Measurements from ENCODE around the gene KCNAB2. TPM values are rescaled to one million over a fixed set of nuclear protein-coding genes. Genes with fewer than 3 reads are reported as not detected.

KCNAB2 gene
- total RNA-seq, 1 donor from 2014 or later = 3.1 TPM

DNA sequence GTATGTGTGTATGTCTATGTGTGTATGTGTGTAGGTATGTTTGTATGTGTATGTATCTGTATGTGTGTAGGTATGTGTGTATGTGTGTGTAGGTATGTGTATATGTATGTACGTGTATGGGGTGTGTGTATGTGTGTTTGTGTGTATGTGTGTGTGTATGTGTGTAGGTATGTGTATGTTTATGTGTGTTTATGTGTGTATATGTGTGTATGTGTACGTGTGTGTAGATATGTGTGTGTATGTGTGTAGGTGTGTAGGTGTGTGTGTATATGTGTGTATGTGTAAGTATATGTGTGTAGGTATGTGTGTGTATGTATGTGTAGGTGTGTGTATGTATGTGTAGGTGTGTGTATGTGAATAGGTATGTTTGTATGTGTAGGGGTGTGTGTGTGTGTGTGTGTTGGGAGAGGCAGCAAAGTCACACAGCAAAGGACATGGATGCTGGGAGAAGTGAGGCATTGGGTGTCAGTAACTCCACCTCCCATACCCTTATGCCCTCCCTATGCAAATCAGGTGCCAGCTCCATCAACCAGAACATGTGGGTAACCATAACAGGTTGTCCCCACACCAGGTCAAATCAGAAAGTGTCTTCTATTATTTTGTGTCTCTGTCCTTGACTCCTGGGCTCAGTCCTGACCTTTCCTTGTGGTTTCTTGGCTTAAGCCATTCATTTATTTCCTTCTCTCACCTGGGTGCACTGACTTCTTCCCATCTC is 15.0 kb upstream of the KCNAB2 start:
- H3K4me3 ChIP-seq (ENCODE audit: insufficient read depth, low read depth, low read length) = no peak overlapping the region
- no peak overlapping the region for H3K27ac Mint-ChIP-seq (ENCODE audit: unreplicated experiment)

DNA sequence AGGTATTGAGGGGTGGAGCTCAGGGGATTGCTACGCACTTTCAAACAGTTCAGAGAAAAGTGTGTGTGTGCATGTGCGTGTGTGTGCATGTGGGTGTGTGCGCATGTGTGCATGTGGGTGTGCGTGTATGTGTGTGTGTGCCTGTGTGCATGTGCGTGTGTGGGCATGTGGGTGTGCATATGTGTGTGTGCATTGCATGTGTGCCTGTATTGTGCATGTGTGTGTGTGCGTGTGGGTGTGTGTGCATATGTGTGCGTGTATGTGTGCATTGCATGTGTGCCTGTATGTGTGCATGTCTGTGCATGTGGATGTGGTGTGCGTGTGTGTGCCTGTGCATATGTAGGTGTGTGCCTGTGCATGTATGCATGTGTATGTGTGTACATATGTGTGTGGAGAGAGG is 12.6 kb upstream of the KCNAB2 start:
- no peak overlapping the region for H3K4me2 ChIP-seq (ENCODE audit: low read length)
- Mint-ChIP-seq H3K36me3 (ENCODE audit: low read depth, unreplicated experiment) (no peaks in the 10 kb centered on the region), H3K27me3 (ENCODE audit: low read depth, unreplicated experiment) (peaks cover 47% of the 10 kb centered on the region), H3K9me3 (ENCODE audit: unreplicated experiment) (no peaks in the 10 kb centered on the region), H3K4me1 (ENCODE audit: low read depth, unreplicated experiment) (peaks cover 2% of the 10 kb centered on the region), H3K4me3 (ENCODE audit: unreplicated experiment) (no peak overlapping the region), H3K27ac (ENCODE audit: unreplicated experiment) (no peak overlapping the region)
- H2AFZ ChIP-seq (ENCODE audit: low read depth, low read length) = no peak overlapping the region
- H3K4me1 ChIP-seq (ENCODE audit: insufficient read depth, low read length) = peaks cover 8% of the 10 kb centered on the region
- no peak overlapping the region for H3K27ac ChIP-seq (ENCODE audit: low read depth, low read length)
- H3K9me3 ChIP-seq (ENCODE audit: insufficient read depth, low read depth, low read length) = no peaks in the 10 kb centered on the region
- FAIRE-seq (no peak), DNase-seq (ENCODE audit: low read depth) (no peak)
- H3K36me3 ChIP-seq (ENCODE audit: insufficient read depth, low read length) = no peaks in the 10 kb centered on the region
- TF ChIP-seq, protein P1, sequence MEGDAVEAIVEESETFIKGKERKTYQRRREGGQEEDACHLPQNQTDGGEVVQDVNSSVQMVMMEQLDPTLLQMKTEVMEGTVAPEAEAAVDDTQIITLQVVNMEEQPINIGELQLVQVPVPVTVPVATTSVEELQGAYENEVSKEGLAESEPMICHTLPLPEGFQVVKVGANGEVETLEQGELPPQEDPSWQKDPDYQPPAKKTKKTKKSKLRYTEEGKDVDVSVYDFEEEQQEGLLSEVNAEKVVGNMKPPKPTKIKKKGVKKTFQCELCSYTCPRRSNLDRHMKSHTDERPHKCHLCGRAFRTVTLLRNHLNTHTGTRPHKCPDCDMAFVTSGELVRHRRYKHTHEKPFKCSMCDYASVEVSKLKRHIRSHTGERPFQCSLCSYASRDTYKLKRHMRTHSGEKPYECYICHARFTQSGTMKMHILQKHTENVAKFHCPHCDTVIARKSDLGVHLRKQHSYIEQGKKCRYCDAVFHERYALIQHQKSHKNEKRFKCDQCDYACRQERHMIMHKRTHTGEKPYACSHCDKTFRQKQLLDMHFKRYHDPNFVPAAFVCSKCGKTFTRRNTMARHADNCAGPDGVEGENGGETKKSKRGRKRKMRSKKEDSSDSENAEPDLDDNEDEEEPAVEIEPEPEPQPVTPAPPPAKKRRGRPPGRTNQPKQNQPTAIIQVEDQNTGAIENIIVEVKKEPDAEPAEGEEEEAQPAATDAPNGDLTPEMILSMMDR (IDR thresholded peaks at IDR 0.05; ENCODE audit: insufficient read depth, low read depth, low read length) = no peak
- no peak for TF ChIP-seq EZH2 (IDR thresholded peaks at IDR 0.05; ENCODE audit: insufficient read depth, low read length)
- H4K20me1 ChIP-seq (ENCODE audit: insufficient read depth, low read length) = peaks cover 7% of the 10 kb centered on the region
- peaks cover 21% of the 10 kb centered on the region for H3K27me3 ChIP-seq (ENCODE audit: insufficient read depth, low read length)
- no peak overlapping the region for H3K9ac ChIP-seq (ENCODE audit: low read length)
- no peak overlapping the region for H3K4me3 ChIP-seq (ENCODE audit: insufficient read depth, low read depth, low read length)
- no peaks in the 10 kb centered on the region for H3K79me2 ChIP-seq (ENCODE audit: insufficient read depth, low read length)

More for the DNA sequence above, 15.0 kb upstream of the KCNAB2 start:
- no peaks in the 10 kb centered on the region for H3K4me1 Mint-ChIP-seq (ENCODE audit: low read depth, unreplicated experiment)
- H3K4me1 ChIP-seq (ENCODE audit: insufficient read depth, low read length) = peaks cover 5% of the 10 kb centered on the region
- H2AFZ ChIP-seq (ENCODE audit: low read depth, low read length) = no peak overlapping the region
- FAIRE-seq = no peak
- H3K4me3 Mint-ChIP-seq (ENCODE audit: unreplicated experiment) = no peak overlapping the region
- peaks cover 7% of the 10 kb centered on the region for H4K20me1 ChIP-seq (ENCODE audit: insufficient read depth, low read length)
- H3K9me3 ChIP-seq (ENCODE audit: insufficient read depth, low read depth, low read length) = no peaks in the 10 kb centered on the region
- no peak for TF ChIP-seq EZH2 (IDR thresholded peaks at IDR 0.05; ENCODE audit: insufficient read depth, low read length)
- TF ChIP-seq, protein P1 (IDR thresholded peaks at IDR 0.05; ENCODE audit: insufficient read depth, low read depth, low read length) = no peak
- H3K36me3 Mint-ChIP-seq (ENCODE audit: low read depth, unreplicated experiment) = no peaks in the 10 kb centered on the region
- H3K27me3 ChIP-seq (ENCODE audit: insufficient read depth, low read length) = peaks cover 27% of the 10 kb centered on the region
- H3K79me2 ChIP-seq (ENCODE audit: insufficient read depth, low read length) = no peaks in the 10 kb centered on the region
- no peak overlapping the region for H3K4me2 ChIP-seq (ENCODE audit: low read length)
- H3K9me3 Mint-ChIP-seq (ENCODE audit: unreplicated experiment) = no peaks in the 10 kb centered on the region
- no peak for DNase-seq (ENCODE audit: low read depth)
- no peak overlapping the region for H3K9ac ChIP-seq (ENCODE audit: low read length)
- H3K27ac ChIP-seq (ENCODE audit: low read depth, low read length) = no peak overlapping the region
- H3K27me3 Mint-ChIP-seq (ENCODE audit: low read depth, unreplicated experiment) = peaks cover 47% of the 10 kb centered on the region
- no peaks in the 10 kb centered on the region for H3K36me3 ChIP-seq (ENCODE audit: insufficient read depth, low read length)

Measured in astrocyte (in vitro differentiated cells and primary cell).